HFFc6 (cell line): ENCODE measurements around the gene PIK3R5. TPM values are rescaled to one million over a fixed set of nuclear protein-coding genes. Genes with fewer than 3 reads are reported as not detected.

Experiments
- DNase-seq: peaks from one replicate; pipeline ENCODE4 v3.0.0-alpha.2; 2018
- H3K27ac Mint-ChIP-seq: 2 replicates; pipeline ENCODE4 v1.8.0; 2020; ENCODE audit warnings: mild to moderate bottlenecking, mixed read lengths
- H3K27me3 Mint-ChIP-seq: 2 replicates; pipeline ENCODE4 v1.8.0; 2021; ENCODE audit warnings: mild to moderate bottlenecking, moderate library complexity, mixed read lengths; ENCODE audit not compliant: insufficient read depth
- H3K36me3 Mint-ChIP-seq: 2 replicates; pipeline ENCODE4 v1.8.0; 2021; ENCODE audit warnings: low read depth, mixed read lengths
- H3K4me1 Mint-ChIP-seq: 2 replicates; pipeline ENCODE4 v1.8.0; 2020; ENCODE audit warnings: low read depth, mixed read lengths
- H3K4me3 Mint-ChIP-seq: 2 replicates; pipeline ENCODE4 v1.8.0; 2020; ENCODE audit warnings: mild to moderate bottlenecking, moderate library complexity, mixed read lengths
- H3K9me3 Mint-ChIP-seq: 2 replicates; pipeline ENCODE4 v1.8.0; 2020; ENCODE audit warnings: mild to moderate bottlenecking, mixed read lengths
- CTCF ChIP-seq: fragments of 200-600 bp; sonication (generic); IDR thresholded peaks from 2 replicates; pipeline ENCODE4 v1.5.0; 2021; ENCODE audit warnings: antibody characterized with exemption, mild to moderate bottlenecking
- total RNA-seq, 6 experiments: library from RNA; stranded (reverse); fragmentation: NEBNext Ultra II Directional; extraction: Animal tissue kit (Norgen Biotek cat#: 25700); gene quantifications; 2 replicates in 1 of 6; 3 replicates in 5 of 6; pipeline ENCODE4 v1.2.3, GENCODE V29; 2021

The PIK3R5 gene
- total RNA-seq, 6 experiments from 2014 or later = not detected

GRCh38 chr17:8916466-8916865, 49.0 kb downstream of the PIK3R5 start:
- Mint-ChIP-seq H3K4me1 (no peaks in the 10 kb centered on the region), H3K27me3 (no peaks in the 10 kb centered on the region), H3K27ac (no peak overlapping the region), H3K9me3 (peaks cover 52% of the 10 kb centered on the region), H3K4me3 (no peak overlapping the region), H3K36me3 (no peaks in the 10 kb centered on the region)
- no peak for TF ChIP-seq CTCF
- DNase-seq = no peak

- Mint-ChIP-seq H3K4me3 (no peak overlapping the region), H3K9me3 (peaks cover 58% of the 10 kb centered on the region), H3K27ac (no peak overlapping the region), H3K27me3 (no peaks in the 10 kb centered on the region), H3K4me1 (no peaks in the 10 kb centered on the region), H3K36me3 (peaks cover 6% of the 10 kb centered on the region; the same call in 1 of the 2 replicates)
- no peak for TF ChIP-seq CTCF
- no peak for DNase-seq
These were observed 51.0 kb downstream of the PIK3R5 start for GRCh38 chr17:8914554-8914953.

GRCh38 chr17:8913879-8914278, 51.6 kb downstream of the PIK3R5 start:
- Mint-ChIP-seq H3K36me3 (peaks cover 6% of the 10 kb centered on the region; the same call in 1 of the 2 replicates), H3K27me3 (no peaks in the 10 kb centered on the region), H3K4me3 (no peak overlapping the region), H3K4me1 (no peaks in the 10 kb centered on the region), H3K9me3 (peaks cover 53% of the 10 kb centered on the region), H3K27ac (no peak overlapping the region)
- TF ChIP-seq CTCF = no peak
- no peak for DNase-seq

GRCh38 chr17:8913091-8913490, 52.4 kb downstream of the PIK3R5 start:
- Mint-ChIP-seq H3K4me3 (no peak overlapping the region), H3K27me3 (no peaks in the 10 kb centered on the region), H3K36me3 (peaks cover 6% of the 10 kb centered on the region; the same call in 1 of the 2 replicates), H3K9me3 (peaks cover 57% of the 10 kb centered on the region), H3K27ac (no peak overlapping the region), H3K4me1 (no peaks in the 10 kb centered on the region)
- no peak for DNase-seq
- TF ChIP-seq CTCF = no peak

- no peaks in the 10 kb centered on the region for H3K4me1 Mint-ChIP-seq
- no peak overlapping the region for H3K27ac Mint-ChIP-seq
- peaks cover 6% of the 10 kb centered on the region; the same call in 1 of the 2 replicates for H3K36me3 Mint-ChIP-seq
- no peak overlapping the region for H3K4me3 Mint-ChIP-seq
- H3K9me3 Mint-ChIP-seq = peaks cover 57% of the 10 kb centered on the region
- DNase-seq = no peak
- no peaks in the 10 kb centered on the region for H3K27me3 Mint-ChIP-seq
- no peak for TF ChIP-seq CTCF
These were observed 53.2 kb downstream of the PIK3R5 start for GRCh38 chr17:8912084-8912981.
